HG02870 (cell line): ENCODE results near the gene STBD1.
"Not testable (repeated sequence)": the region's sequence is repeated elsewhere in the genome, so short reads cannot be mapped to it uniquely, and the experiment has no call there.

Experiments
- ATAC-seq: cut with Tn5 transposase; IDR thresholded peaks from one replicate; pipeline ENCODE4 v1.9.1; 2021; ENCODE audit warnings: mild to moderate bottlenecking, moderate library complexity; ENCODE audit not compliant: unreplicated experiment

STBD1 gene

GRCh38 chr4:76315267-76315918 is 8.9 kb downstream of the STBD1 start:
- ATAC-seq, result no peak

- ATAC-seq, result no peak
Observed at GRCh38 chr4:76316131-76316530, 9.6 kb downstream of the STBD1 start.

- no peak for ATAC-seq
Observed at GRCh38 chr4:76322236-76322635, 15.7 kb downstream of the STBD1 start.

GRCh38 chr4:76325072-76325471 is 18.5 kb downstream of the STBD1 start:
- no peak for ATAC-seq

- ATAC-seq, result no peak
Observed at GRCh38 chr4:76326515-76326914, 20.0 kb downstream of the STBD1 start.

GRCh38 chr4:76334885-76335284 is 28.4 kb downstream of the STBD1 start:
- ATAC-seq, result no peak

GRCh38 chr4:76339364-76339763 is 32.8 kb downstream of the STBD1 start:
- no peak for ATAC-seq

GRCh38 chr4:76341063-76341462 is 34.5 kb downstream of the STBD1 start:
- ATAC-seq, result no peak

- ATAC-seq, result no peak
Observed at GRCh38 chr4:76342191-76342590, 35.7 kb downstream of the STBD1 start.

- ATAC-seq, result no peak
Observed at GRCh38 chr4:76342803-76343202, 36.3 kb downstream of the STBD1 start.

- no peak for ATAC-seq
Observed at GRCh38 chr4:76354517-76355473, 48.3 kb downstream of the STBD1 start.

- ATAC-seq, result no peak
Observed at GRCh38 chr4:76357981-76358380, 51.4 kb downstream of the STBD1 start.

- ATAC-seq, result not testable (repeated sequence)
Observed at GRCh38 chr4:76359881-76360466, 53.4 kb downstream of the STBD1 start.
